Calu3 (cell line): ENCODE data around the gene CNPY3. TPM values are rescaled to one million over a fixed set of nuclear protein-coding genes. Genes with fewer than 3 reads are reported as not detected.
"Not testable (repeated sequence)": the region's sequence is repeated elsewhere in the genome, so short reads cannot be mapped to it uniquely, and the experiment has no call there.

Source experiments
- BruUV-seq: library from RNA; stranded (reverse); fragments of 400-500 nt; replicated peaks from 2 replicates; lab custom pipeline; 2021; lab: Mats Ljungman, UMichigan
- CTCF ChIA-PET: fragments of 300-600 bp; sonication (Branson Sonifier 250); formaldehyde crosslinking; loops from one replicate; lab custom pipeline; 2022; ENCODE audit warnings: antibody characterized with exemption; lab: Charles Lee
- DNase-seq: peaks from one replicate; pipeline ENCODE4 v3.0.0; 2022
- H3K27ac Mint-ChIP-seq: one replicate; pipeline ENCODE4 v1.8.0; 2022; ENCODE audit warnings: mixed read lengths; ENCODE audit not compliant: unreplicated experiment
- H3K27me3 Mint-ChIP-seq: one replicate; pipeline ENCODE4 v1.8.0; 2022; ENCODE audit warnings: mixed read lengths; ENCODE audit not compliant: unreplicated experiment
- H3K36me3 Mint-ChIP-seq: one replicate; pipeline ENCODE4 v1.8.0; 2022; ENCODE audit warnings: mild to moderate bottlenecking, moderate library complexity, mixed read lengths; ENCODE audit not compliant: insufficient read depth, unreplicated experiment
- H3K4me1 Mint-ChIP-seq: one replicate; pipeline ENCODE4 v1.8.0; 2022; ENCODE audit warnings: mild to moderate bottlenecking, low read depth, mixed read lengths; ENCODE audit not compliant: unreplicated experiment
- H3K4me3 Mint-ChIP-seq: one replicate; pipeline ENCODE4 v1.8.0; 2022; ENCODE audit warnings: mild to moderate bottlenecking, low read depth, moderate library complexity, mixed read lengths; ENCODE audit not compliant: unreplicated experiment
- H3K9me3 Mint-ChIP-seq: one replicate; pipeline ENCODE4 v1.8.0; 2022; ENCODE audit warnings: low read depth, mixed read lengths; ENCODE audit not compliant: unreplicated experiment
- CTCF ChIP-seq: fragments of 200-600 bp; IDR thresholded peaks from one replicate; pipeline ENCODE4 v1.8.0; 2022; ENCODE audit warnings: antibody characterized with exemption; ENCODE audit not compliant: unreplicated experiment
- intact Hi-C: fragments of 100-400 bp; cut with micrococcal nuclease; formaldehyde crosslinking; loops from one replicate; pipeline ENCODE4 v1.10.0; 2022; ENCODE audit not compliant: unreplicated experiment
- total RNA-seq: library from RNA; stranded (reverse); gene quantifications from 2 replicates; pipeline ENCODE4 v1.2.3, GENCODE V29; 2022

The CNPY3 gene
- total RNA-seq, 1 experiment from 2014 or later: 60.7 TPM

GRCh38 chr6:42889815-42890214 lies 39.5 kb upstream of the CNPY3 start:
- H3K36me3 Mint-ChIP-seq: peaks cover 59% of the 10 kb centered on the region
- BruUV-seq: no TSS peak
- no peak for DNase-seq
- H3K4me3 Mint-ChIP-seq: peak overlapping the region; percentile 95
- peaks cover 23% of the 10 kb centered on the region for H3K4me1 Mint-ChIP-seq
- CTCF ChIA-PET: interaction anchor here (0.7 kb wide), 1 partner anchor 45 kb away, joined by 3 read pairs; no protein-coding TSS in a partner anchor
- H3K27ac Mint-ChIP-seq: peak overlapping the region; percentile 91
- H3K27me3 Mint-ChIP-seq: no peaks in the 10 kb centered on the region
- intact Hi-C loops: no loop called here
- H3K9me3 Mint-ChIP-seq: no peaks in the 10 kb centered on the region
- no peak for TF ChIP-seq CTCF

- no peaks in the 10 kb centered on the region for H3K27me3 Mint-ChIP-seq
- H3K36me3 Mint-ChIP-seq: peaks cover 51% of the 10 kb centered on the region
- H3K9me3 Mint-ChIP-seq: no peaks in the 10 kb centered on the region
- TSS peak; percentile 97 for BruUV-seq
- no peak for TF ChIP-seq CTCF
- peak overlapping the region; percentile 95 for H3K4me3 Mint-ChIP-seq
- peak; percentile 97 for DNase-seq
- peaks cover 23% of the 10 kb centered on the region for H3K4me1 Mint-ChIP-seq
- intact Hi-C loops: no loop called here
- H3K27ac Mint-ChIP-seq: peak overlapping the region; percentile 91
- CTCF ChIA-PET: interaction anchor here (0.6 to 1.0 kb wide), 5 partner anchors 9 to 1329 kb away, joined by 3 to 7 read pairs (median 4); partner anchors contain the start of gene RPL7L1
These were observed 38.7 kb upstream of the CNPY3 start for GRCh38 chr6:42890311-42891198.

- Mint-ChIP-seq H3K4me3 (peak overlapping the region; percentile 95), H3K27me3 (no peaks in the 10 kb centered on the region), H3K27ac (peak overlapping the region; percentile 91), H3K4me1 (peaks cover 23% of the 10 kb centered on the region), H3K9me3 (no peaks in the 10 kb centered on the region), H3K36me3 (peaks cover 44% of the 10 kb centered on the region)
- intact Hi-C loops: no loop called here
- no TSS peak for BruUV-seq
- DNase-seq: no peak
- TF ChIP-seq CTCF: no peak
- CTCF ChIA-PET: interaction anchor here (0.6 to 1.0 kb wide), 4 partner anchors 10 to 1328 kb away, joined by 3 to 7 read pairs (median 5); partner anchors contain the start of gene RPL7L1
These were observed 38.0 kb upstream of the CNPY3 start for GRCh38 chr6:42891199-42891722.

- CTCF ChIA-PET, H3K4me3 Mint-ChIP-seq, intact Hi-C loops, H3K27me3 Mint-ChIP-seq, H3K27ac Mint-ChIP-seq, H3K9me3 Mint-ChIP-seq, BruUV-seq, DNase-seq: not testable (repeated sequence)
- peaks cover 23% of the 10 kb centered on the region for H3K4me1 Mint-ChIP-seq
- H3K36me3 Mint-ChIP-seq: peaks cover 22% of the 10 kb centered on the region
These were observed 35.0 kb upstream of the CNPY3 start for GRCh38 chr6:42894041-42894828.
